ENCODE results near the gene ALDH3B1. TPM values are rescaled to one million over a fixed set of nuclear protein-coding genes. Genes with fewer than 3 reads are reported as not detected.

Gene ALDH3B1
- total and polyA plus RNA-seq, 7 donors, result 0.83 to 3.3 (median 1.8) TPM

Other genes starting within 250 kb of the ALDH3B1 start
- gene UNC93B1, start 6.2 kb upstream of the ALDH3B1 start, total RNA-seq, result 1 to 10 TPM; 3.8 to 5.2 (median 4.8) TPM
- gene UNC93B1, start 6.2 kb upstream of the ALDH3B1 start, polyA plus RNA-seq, result 1 to 10 TPM; 1.9 to 5.9 (median 4.0) TPM
- gene NDUFS8, start 20.4 kb downstream of the ALDH3B1 start, total RNA-seq, result 100 to 1,000 TPM; 204 to 328 (median 241) TPM
- gene NDUFS8, start 20.4 kb downstream of the ALDH3B1 start, polyA plus RNA-seq, result 100 to 1,000 TPM; 193 to 390 (median 328) TPM
- gene TCIRG1, start 28.7 kb downstream of the ALDH3B1 start, total RNA-seq, result 10 to 100 TPM; 11.4 to 14.6 (median 12.7) TPM
- gene TCIRG1, start 28.7 kb downstream of the ALDH3B1 start, polyA plus RNA-seq, result 10 to 100 TPM; 10.9 to 20.1 (median 11.8) TPM
- 1 to 10 TPM; 3.6 to 6.9 (median 5.6) TPM for gene CHKA, start 111.1 kb downstream of the ALDH3B1 start, total RNA-seq
- 10 to 100 TPM in 1 of 3 donors, 1 to 10 TPM in 2; 6.2 to 11.2 (median 6.9) TPM for gene CHKA, start 111.1 kb downstream of the ALDH3B1 start, polyA plus RNA-seq
- gene KMT5B, start 203.0 kb downstream of the ALDH3B1 start, total RNA-seq, result 10 to 100 TPM; 17.9 to 27.6 (median 26.1) TPM
- 10 to 100 TPM in 2 of 3 donors, 1 to 10 TPM in 1; 9.8 to 18.1 (median 11.7) TPM for gene KMT5B, start 203.0 kb downstream of the ALDH3B1 start, polyA plus RNA-seq